Measurements from ENCODE around the gene SLC9A1. TPM values are rescaled to one million over a fixed set of nuclear protein-coding genes. Genes with fewer than 3 reads are reported as not detected.

The SLC9A1 gene
- total RNA-seq, 1 experiment from 2014 or later, result 25.2 TPM

GRCh38 chr1:27090911-27091310 lies 64.0 kb downstream of the SLC9A1 start:
- ChIA-PET POLR2A (ENCODE audit: unreplicated experiment) (no interaction called here), CTCF (no interaction called here)
- no peaks in the 10 kb centered on the region for H3K9me2 ChIP-seq (replicated peaks; ENCODE audit: low read length)
- no peaks in the 10 kb centered on the region for H3K27me3 ChIP-seq (ENCODE audit: low read length)
- no peak for ATAC-seq
- no peaks in the 10 kb centered on the region for H3K36me3 ChIP-seq (ENCODE audit: low read depth, low read length)
- no peak overlapping the region for H3K27ac ChIP-seq (ENCODE audit: low read length)
- H3K4me1 ChIP-seq (ENCODE audit: insufficient read depth, low read length), result no peaks in the 10 kb centered on the region
- no peak overlapping the region for H3K9ac ChIP-seq (ENCODE audit: low read length)
- no peaks in the 10 kb centered on the region for H3K79me2 ChIP-seq (ENCODE audit: low read length)
- no peak overlapping the region for H2AFZ ChIP-seq (ENCODE audit: low read length)
- intact Hi-C loops (cut with micrococcal nuclease), result no loop called here
- no peaks in the 10 kb centered on the region for H3F3A ChIP-seq (ENCODE audit: low read length, unreplicated experiment)
- BruUV-seq (replicated peaks), result no TSS peak
- DNase-seq, result no peak
- no peaks in the 10 kb centered on the region for H4K20me1 ChIP-seq (ENCODE audit: low read length)
- H3K4me3 ChIP-seq (ENCODE audit: low read length), result no peak overlapping the region
- no peak overlapping the region for H3K4me2 ChIP-seq (ENCODE audit: low read length)
- no peaks in the 10 kb centered on the region for H3K9me3 ChIP-seq (ENCODE audit: low read length)
- TF ChIP-seq EZH2 (IDR thresholded peaks at IDR 0.05; ENCODE audit: low read length, unreplicated experiment) (no peak), EZH2phosphoT487 (IDR thresholded peaks at IDR 0.05; ENCODE audit: borderline replicate concordance, low read length) (no peak), CTCF (conservative IDR thresholded peaks at IDR 0.05; ENCODE audit: low read depth, low read length) (no peak)

- intact Hi-C loops (cut with micrococcal nuclease), result no loop called here
- H3K9me2 ChIP-seq (replicated peaks; ENCODE audit: low read length), result no peaks in the 10 kb centered on the region
- no peaks in the 10 kb centered on the region for H4K20me1 ChIP-seq (ENCODE audit: low read length)
- DNase-seq, result no peak
- H3K9me3 ChIP-seq (ENCODE audit: low read length), result no peaks in the 10 kb centered on the region
- H3K36me3 ChIP-seq (ENCODE audit: low read depth, low read length), result no peaks in the 10 kb centered on the region
- no peak for ATAC-seq
- H3K27me3 ChIP-seq (ENCODE audit: low read length), result no peaks in the 10 kb centered on the region
- no peaks in the 10 kb centered on the region for H3F3A ChIP-seq (ENCODE audit: low read length, unreplicated experiment)
- no peaks in the 10 kb centered on the region for H3K4me1 ChIP-seq (ENCODE audit: insufficient read depth, low read length)
- H3K27ac ChIP-seq (ENCODE audit: low read length), result no peak overlapping the region
- CTCF ChIA-PET, result no interaction called here
- BruUV-seq (replicated peaks), result no TSS peak
- no peaks in the 10 kb centered on the region for H3K79me2 ChIP-seq (ENCODE audit: low read length)
- POLR2A ChIA-PET (ENCODE audit: unreplicated experiment), result no interaction called here
- TF ChIP-seq EZH2 (IDR thresholded peaks at IDR 0.05; ENCODE audit: low read length, unreplicated experiment), result no peak
- TF ChIP-seq EZH2phosphoT487 (IDR thresholded peaks at IDR 0.05; ENCODE audit: borderline replicate concordance, low read length), result no peak
- TF ChIP-seq CTCF (conservative IDR thresholded peaks at IDR 0.05; ENCODE audit: low read depth, low read length), result no peak
- H3K4me3 ChIP-seq (ENCODE audit: low read length), result no peak overlapping the region
- no peak overlapping the region for H3K9ac ChIP-seq (ENCODE audit: low read length)
- no peak overlapping the region for H2AFZ ChIP-seq (ENCODE audit: low read length)
- H3K4me2 ChIP-seq (ENCODE audit: low read length), result no peak overlapping the region
Measured at GRCh38 chr1:27087371-27088220, 67.3 kb downstream of the SLC9A1 start.

- Histone ChIP-seq H3K4me1 (ENCODE audit: insufficient read depth, low read length) (no peaks in the 10 kb centered on the region), H2AFZ (ENCODE audit: low read length) (no peak overlapping the region), H3F3A (ENCODE audit: low read length, unreplicated experiment) (no peaks in the 10 kb centered on the region), H3K9me2 (replicated peaks; ENCODE audit: low read length) (no peaks in the 10 kb centered on the region), H3K4me3 (ENCODE audit: low read length) (no peak overlapping the region), H3K27me3 (ENCODE audit: low read length) (no peaks in the 10 kb centered on the region), H3K36me3 (ENCODE audit: low read depth, low read length) (no peaks in the 10 kb centered on the region), H3K4me2 (ENCODE audit: low read length) (no peak overlapping the region), H4K20me1 (ENCODE audit: low read length) (no peaks in the 10 kb centered on the region), H3K9ac (ENCODE audit: low read length) (no peak overlapping the region), H3K9me3 (ENCODE audit: low read length) (no peaks in the 10 kb centered on the region), H3K79me2 (ENCODE audit: low read length) (no peaks in the 10 kb centered on the region), H3K27ac (ENCODE audit: low read length) (no peak overlapping the region)
- ChIA-PET POLR2A (ENCODE audit: unreplicated experiment) (no interaction called here), CTCF (no interaction called here)
- no peak for DNase-seq
- intact Hi-C loops (cut with micrococcal nuclease), result no loop called here
- no peak for ATAC-seq
- no peak for TF ChIP-seq EZH2phosphoT487 (IDR thresholded peaks at IDR 0.05; ENCODE audit: borderline replicate concordance, low read length)
- TF ChIP-seq EZH2 (IDR thresholded peaks at IDR 0.05; ENCODE audit: low read length, unreplicated experiment), result no peak
- no peak for TF ChIP-seq CTCF (conservative IDR thresholded peaks at IDR 0.05; ENCODE audit: low read depth, low read length)
- BruUV-seq (replicated peaks), result no TSS peak
Measured at GRCh38 chr1:27086628-27087027, 68.3 kb downstream of the SLC9A1 start.

All from PC-3 (cell line).